ENCODE measurements around the gene OPCML.

OPCML gene

GRCh38 chr11:132772703-132773545, 759.4 kb downstream of the OPCML start:
- no peak for DNase-seq

- DNase-seq: no peak
Observed at GRCh38 chr11:132771746-132772145, 760.6 kb downstream of the OPCML start.

- no peak for DNase-seq
Observed at GRCh38 chr11:132770829-132771530, 761.3 kb downstream of the OPCML start.

DNA sequence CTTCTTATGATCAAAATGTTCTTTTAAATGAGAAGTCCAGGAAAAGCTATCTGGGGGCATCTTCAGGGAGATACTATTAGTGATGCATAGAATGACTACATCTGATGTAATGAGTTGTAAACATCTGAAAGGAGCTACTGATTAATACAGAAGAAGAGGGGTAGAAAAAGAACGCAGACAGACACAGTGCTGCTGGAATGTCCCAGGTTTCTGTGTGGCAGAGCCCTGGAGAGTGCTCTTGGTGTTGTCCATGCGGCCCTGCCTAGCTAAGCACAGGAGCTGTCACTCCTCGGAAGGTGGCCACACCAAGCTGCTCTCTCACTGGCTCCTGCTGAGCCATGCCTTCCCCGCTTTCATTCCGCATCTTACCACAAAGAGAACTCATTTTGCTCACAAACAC, 768.8 kb downstream of the OPCML start:
- no peak for DNase-seq

DNA sequence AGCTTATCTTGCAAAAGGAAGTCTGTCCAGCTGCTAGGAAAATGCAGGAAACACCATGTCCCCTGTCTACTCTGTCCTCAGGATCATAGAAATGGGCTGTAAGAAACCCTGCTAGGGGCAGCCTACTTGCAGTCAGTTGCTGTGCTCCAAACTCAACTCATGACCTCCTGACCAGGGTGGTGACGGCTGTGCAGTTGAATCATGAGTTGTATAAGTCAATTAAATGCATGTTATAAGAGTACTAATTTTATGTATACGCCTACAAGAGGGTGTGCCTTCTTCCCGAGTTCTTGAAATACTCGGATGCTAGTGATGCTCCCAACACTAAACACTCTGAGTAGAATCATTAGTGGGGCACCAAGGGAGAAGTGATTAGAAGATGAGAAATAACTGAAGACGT, 776.4 kb downstream of the OPCML start:
- DNase-seq: no peak

GRCh38 chr11:132751516-132752250, 780.6 kb downstream of the OPCML start:
- DNase-seq: no peak

GRCh38 chr11:132746305-132746704, 786.0 kb downstream of the OPCML start:
- no peak for DNase-seq

DNA sequence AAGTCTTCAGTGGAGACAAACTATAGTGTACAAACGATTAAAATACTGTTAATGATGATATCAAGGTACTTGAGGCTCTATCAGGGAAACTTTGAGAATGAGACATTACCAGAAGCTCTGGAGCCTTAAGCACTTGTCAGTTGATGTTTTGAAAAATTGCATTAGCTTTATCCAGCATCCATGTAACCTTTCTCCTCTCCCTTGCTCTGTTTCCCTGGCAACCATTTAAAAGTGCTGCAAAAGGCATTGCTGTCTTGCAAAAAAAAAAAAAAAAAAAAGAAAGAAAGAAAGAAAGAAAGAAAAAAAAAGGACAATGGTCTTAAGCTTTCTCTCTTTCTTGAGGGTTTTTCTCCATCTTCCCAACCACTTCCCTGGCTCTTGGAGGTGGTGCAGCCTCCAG, 787.0 kb downstream of the OPCML start:
- no peak for DNase-seq

GRCh38 chr11:132744771-132745170, 787.5 kb downstream of the OPCML start:
- DNase-seq: peak; percentile 75

DNA sequence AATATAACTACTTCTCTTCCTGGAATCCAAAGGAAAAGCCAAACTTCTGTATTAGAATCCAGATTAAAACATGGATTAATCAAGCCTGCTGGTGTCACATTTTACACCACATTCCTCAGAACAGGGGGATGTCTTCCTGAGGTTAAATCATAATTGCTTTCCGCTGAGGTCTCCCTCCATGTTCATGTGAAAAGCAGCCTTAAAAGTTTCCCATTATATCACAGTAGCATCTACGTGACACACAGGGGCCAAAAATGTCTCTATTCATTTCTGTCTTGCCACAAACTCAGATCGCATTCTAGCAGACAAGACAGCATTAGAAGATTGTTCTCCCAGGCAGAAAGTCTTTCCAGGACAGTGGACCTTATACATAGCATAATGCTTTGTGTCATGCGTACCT, 788.7 kb downstream of the OPCML start:
- no peak for DNase-seq

DNA sequence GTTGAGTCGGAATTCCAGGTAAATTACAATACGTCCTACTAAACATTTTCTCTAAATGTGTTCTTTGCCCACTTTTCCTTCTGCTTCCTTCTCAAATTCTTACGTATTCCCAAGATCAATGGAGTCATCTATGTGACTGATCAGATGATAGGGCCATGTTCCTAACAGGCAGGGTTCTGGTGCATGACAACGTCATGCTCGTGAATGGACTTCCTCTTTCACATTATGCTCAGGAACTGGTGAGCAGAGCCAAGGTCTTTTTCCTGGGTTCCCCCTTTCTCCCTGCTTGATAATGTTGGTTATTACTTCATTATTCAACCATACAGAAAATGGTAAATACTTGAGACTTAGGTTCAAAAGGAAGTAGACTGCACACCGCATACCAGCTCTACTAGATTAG, 789.4 kb downstream of the OPCML start:
- DNase-seq: no peak

DNA sequence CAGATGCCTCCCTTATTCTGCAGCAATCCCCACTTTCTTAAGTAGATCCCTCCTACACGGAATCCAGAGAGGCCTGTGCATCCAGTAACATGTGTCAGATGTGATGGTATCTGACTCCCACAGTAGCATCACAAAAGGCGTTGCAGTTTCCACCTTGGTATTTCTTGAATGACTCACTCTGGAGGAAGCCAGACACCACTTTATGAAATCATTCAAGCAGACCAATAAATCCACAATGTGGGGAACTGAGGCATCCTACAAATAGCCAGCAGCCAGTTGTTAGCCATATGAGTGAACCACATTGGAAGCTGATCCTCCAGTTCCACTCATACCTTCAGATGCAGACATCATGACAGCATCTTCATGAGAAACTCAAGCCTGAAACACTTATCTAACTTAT, 798.1 kb downstream of the OPCML start:
- DNase-seq: peak; percentile 56

DNA sequence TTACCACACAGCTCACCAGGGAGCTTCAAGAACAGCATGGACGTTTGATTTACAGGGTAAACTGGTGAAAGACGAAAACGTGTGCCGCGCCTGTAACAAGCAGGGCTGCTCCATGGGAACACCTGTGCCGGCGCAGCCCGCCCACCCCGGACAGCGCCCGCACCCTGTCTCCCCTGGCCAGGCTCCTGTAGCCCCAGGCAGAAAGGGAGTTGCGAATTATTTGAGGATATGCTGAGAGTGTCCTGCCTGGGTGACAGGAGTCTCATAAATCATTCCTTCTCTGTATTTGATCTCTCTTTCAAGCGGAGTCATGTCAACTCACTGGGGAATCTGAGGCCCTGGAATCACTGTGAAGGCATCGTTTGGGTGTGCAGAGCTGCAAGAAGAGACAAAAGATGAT, 804.3 kb downstream of the OPCML start:
- no peak for DNase-seq

DNA sequence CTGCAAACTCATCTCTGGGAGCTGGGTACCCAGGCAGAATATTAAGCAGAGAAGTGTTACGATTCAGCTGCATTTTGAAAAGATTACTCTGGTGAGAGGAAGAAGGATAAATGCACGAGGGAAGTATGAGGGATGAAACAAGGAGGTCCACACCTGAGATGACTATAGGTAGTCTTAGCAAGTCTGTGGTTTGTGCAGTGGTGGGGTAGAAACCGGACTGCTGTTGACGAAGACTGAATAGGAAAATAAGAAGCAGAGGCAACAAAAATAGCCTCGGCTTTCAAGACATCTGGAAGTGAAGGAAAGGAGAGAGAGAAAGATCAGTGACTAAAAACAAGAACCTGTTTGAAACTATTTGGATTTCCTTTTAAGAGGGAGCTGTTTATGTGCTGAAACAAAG, 810.8 kb downstream of the OPCML start:
- no peak for DNase-seq

DNA sequence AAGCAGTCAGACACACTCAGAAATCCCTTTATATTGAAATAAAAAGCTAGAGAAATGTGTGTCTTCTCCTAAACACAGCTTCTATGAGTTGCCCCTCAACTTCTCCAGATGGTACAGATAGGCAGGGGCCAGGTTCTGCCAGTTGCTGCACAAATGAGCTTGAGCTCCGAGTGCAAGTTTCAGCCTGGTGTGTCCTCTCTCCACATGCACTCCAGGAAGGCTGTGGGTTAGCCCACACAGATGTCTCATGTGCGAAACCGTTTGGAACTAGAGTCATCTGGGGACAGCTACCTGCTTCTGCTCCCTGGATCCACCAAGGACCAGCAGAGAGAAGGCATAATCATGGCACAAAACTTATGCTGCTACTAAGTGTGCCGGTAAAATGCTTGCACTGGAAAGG, 812.6 kb downstream of the OPCML start:
- DNase-seq: no peak

- DNase-seq: peak; percentile 85
Observed at GRCh38 chr11:132718711-132719671, 813.3 kb downstream of the OPCML start.

DNA sequence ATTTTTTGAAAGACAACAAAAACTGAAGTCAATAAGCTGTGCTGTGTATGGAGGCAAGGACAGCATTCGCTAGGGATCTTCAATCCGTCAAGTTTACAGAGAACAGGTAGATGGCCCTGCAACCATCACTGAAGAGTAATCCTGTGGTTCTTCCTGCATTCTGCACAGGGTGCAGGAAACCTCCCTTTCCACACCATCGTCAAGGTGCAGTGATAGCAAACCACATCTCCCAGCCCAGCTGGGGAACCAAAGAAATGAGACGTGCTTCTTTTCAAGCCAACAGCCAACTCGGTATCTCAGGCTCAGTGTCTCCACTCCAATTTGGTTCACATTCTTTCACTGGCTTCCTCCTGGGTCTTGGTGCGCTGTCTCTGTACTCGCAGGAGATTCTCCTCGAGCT, 814.5 kb downstream of the OPCML start:
- no peak for DNase-seq

DNA sequence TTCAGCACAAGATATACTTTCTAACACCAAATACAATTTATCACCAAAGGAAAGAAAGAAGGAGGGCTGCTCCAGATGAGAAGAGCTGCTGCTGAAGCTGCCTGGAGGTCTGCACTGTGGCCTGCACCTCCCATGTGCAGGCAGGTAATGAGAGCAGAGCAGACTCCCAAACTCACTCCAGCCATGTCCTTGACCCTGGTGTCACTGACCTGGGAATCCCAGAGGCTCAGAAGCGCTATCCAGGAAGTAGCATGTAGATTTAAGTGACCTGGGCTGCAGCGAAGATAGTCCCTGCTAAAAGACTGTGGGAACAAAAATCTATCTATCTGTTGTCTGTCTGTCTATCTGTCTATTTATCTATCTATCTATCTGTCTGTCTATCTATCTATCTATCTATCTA, 816.3 kb downstream of the OPCML start:
- DNase-seq: no peak

- DNase-seq: no peak
Observed at GRCh38 chr11:132714859-132715440, 817.4 kb downstream of the OPCML start.

DNA sequence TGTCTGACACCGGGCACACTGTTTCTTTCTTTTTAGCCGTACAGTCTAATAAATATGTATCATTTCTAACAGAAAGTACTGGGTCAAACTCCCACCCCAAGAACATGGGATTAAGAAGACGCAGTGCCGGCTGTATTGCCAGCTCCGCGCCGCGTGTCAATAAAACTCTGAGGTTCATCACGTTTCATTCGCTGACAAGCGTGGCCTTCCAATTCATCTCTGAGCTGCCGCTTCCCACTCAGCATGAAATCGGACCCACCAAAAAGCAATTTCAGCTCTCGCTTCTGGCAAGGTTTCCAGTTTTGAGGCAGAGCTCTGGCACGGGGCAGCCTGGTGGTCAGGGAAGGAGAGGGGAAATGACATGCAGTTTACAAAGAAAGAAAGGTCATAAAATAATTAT, 819.8 kb downstream of the OPCML start:
- no peak for DNase-seq

DNA sequence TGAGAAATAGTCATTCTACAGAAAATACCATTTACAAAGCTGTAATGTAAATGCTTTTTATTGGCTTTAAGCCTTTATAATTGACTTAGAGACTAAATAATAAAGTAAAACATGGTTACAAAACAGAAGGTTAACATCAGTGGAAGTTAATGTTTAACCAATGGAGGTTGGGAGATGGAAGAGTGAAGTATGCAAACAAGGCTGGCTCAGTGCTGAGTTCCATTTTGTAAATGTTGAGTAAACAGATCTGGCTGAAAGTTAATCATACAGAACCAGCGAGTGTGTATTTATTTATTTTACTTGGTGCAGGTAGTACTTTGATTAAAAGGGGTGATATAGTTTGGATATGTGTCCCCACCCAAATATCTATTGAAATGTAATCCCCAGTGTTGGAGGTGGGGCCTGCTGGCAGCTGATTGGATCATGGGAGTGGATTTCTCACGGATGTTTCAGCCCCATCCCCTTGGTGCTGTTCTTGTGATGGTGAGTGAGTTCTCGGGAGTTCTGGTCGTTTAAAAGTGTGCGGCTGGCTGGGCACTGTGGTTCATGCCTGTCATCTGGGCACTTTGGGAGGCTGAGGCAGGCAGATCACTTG, 827.4 kb downstream of the OPCML start:
- DNase-seq: no peak

- no peak for DNase-seq
Observed at GRCh38 chr11:132692891-132693290, 839.4 kb downstream of the OPCML start.
